Measurements from ENCODE around the gene MRPL2.

MRPL2 gene

GRCh38 chr6:43060034-43060754 is 960 bp upstream of the MRPL2 start:
- DNase-seq (no peak), ATAC-seq (ENCODE audit: insufficient read depth, low read depth) (no peak)
- peaks cover 29% of the 10 kb centered on the region for H3K79me2 ChIP-seq (ENCODE audit: insufficient read depth, low read length)
- TF ChIP-seq CTCF (IDR thresholded peaks at IDR 0.05; ENCODE audit: borderline replicate concordance, extremely low read depth, low read length, poor library complexity, severe bottlenecking) (no peak), EZH2 (IDR thresholded peaks at IDR 0.05; ENCODE audit: borderline replicate concordance, low read depth, low read length, severe bottlenecking) (no peak)
- peak overlapping the region; percentile 56 to 78; a peak in 3 of 4 replicates for H3K4me3 ChIP-seq (ENCODE audit: low read depth in 1 of 2, low read length in 2 of 2)
- peak overlapping the region; percentile 85 for H2AFZ ChIP-seq (ENCODE audit: low read depth, low read length)
- H3K9me3 ChIP-seq (ENCODE audit: insufficient read depth, low read length, severe bottlenecking) = no peaks in the 10 kb centered on the region
- 0 out of 2 replicates have a peak, but pooled peaks cover 2% of the 10 kb centered on the region for H4K20me1 ChIP-seq (ENCODE audit: insufficient read depth, low read length)
- no peaks in the 10 kb centered on the region for H3K27me3 ChIP-seq (ENCODE audit: insufficient read depth, low read length, poor library complexity)
- peak overlapping the region; percentile 86 for H3K27ac ChIP-seq (ENCODE audit: low read length)
- H3K9ac ChIP-seq (ENCODE audit: low read depth, low read length) = peak overlapping the region; percentile 65
- H3K4me1 ChIP-seq (ENCODE audit: insufficient read depth, low read length) = peaks cover 30% of the 10 kb centered on the region
- H3K36me3 ChIP-seq (ENCODE audit: insufficient read depth, low read length) = peaks cover 22% of the 10 kb centered on the region
- peak overlapping the region; percentile 95 for H3K4me2 ChIP-seq (ENCODE audit: insufficient read depth, low read length)

GRCh38 chr6:43058531-43058930 is 703 bp downstream of the MRPL2 start:
- Histone ChIP-seq H4K20me1 (ENCODE audit: insufficient read depth, low read length) (0 out of 2 replicates have a peak, but pooled peaks cover 2% of the 10 kb centered on the region), H3K27ac (ENCODE audit: low read length) (peak overlapping the region; percentile 73), H3K4me3 (ENCODE audit: low read depth in 1 of 2, low read length in 2 of 2) (peak overlapping the region; percentile 56 to 78), H2AFZ (ENCODE audit: low read depth, low read length) (peak overlapping the region; percentile 80; the same call in 1 of the 2 replicates), H3K27me3 (ENCODE audit: insufficient read depth, low read length, poor library complexity) (no peaks in the 10 kb centered on the region), H3K36me3 (ENCODE audit: insufficient read depth, low read length) (peaks cover 22% of the 10 kb centered on the region), H3K9me3 (ENCODE audit: insufficient read depth, low read length, severe bottlenecking) (no peaks in the 10 kb centered on the region), H3K4me1 (ENCODE audit: insufficient read depth, low read length) (peaks cover 40% of the 10 kb centered on the region), H3K4me2 (ENCODE audit: insufficient read depth, low read length) (peak overlapping the region; percentile 95), H3K79me2 (ENCODE audit: insufficient read depth, low read length) (peaks cover 33% of the 10 kb centered on the region), H3K9ac (ENCODE audit: low read depth, low read length) (peak overlapping the region; percentile 65)
- DNase-seq = no peak
- ATAC-seq (ENCODE audit: insufficient read depth, low read depth) = no peak
- TF ChIP-seq EZH2 (IDR thresholded peaks at IDR 0.05; ENCODE audit: borderline replicate concordance, low read depth, low read length, severe bottlenecking) (no peak), CTCF (IDR thresholded peaks at IDR 0.05; ENCODE audit: borderline replicate concordance, extremely low read depth, low read length, poor library complexity, severe bottlenecking) (no peak)

GRCh38 chr6:43055966-43056365 is 3.3 kb downstream of the MRPL2 start:
- no peaks in the 10 kb centered on the region for H3K27me3 ChIP-seq (ENCODE audit: insufficient read depth, low read length, poor library complexity)
- no peak for TF ChIP-seq CTCF (IDR thresholded peaks at IDR 0.05; ENCODE audit: borderline replicate concordance, extremely low read depth, low read length, poor library complexity, severe bottlenecking)
- TF ChIP-seq EZH2 (IDR thresholded peaks at IDR 0.05; ENCODE audit: borderline replicate concordance, low read depth, low read length, severe bottlenecking) = no peak
- peaks cover 22% of the 10 kb centered on the region for H3K36me3 ChIP-seq (ENCODE audit: insufficient read depth, low read length)
- H3K9ac ChIP-seq (ENCODE audit: low read depth, low read length) = no peak overlapping the region
- H3K9me3 ChIP-seq (ENCODE audit: insufficient read depth, low read length, severe bottlenecking) = no peaks in the 10 kb centered on the region
- H4K20me1 ChIP-seq (ENCODE audit: insufficient read depth, low read length) = 0 out of 2 replicates have a peak, but pooled peaks cover 2% of the 10 kb centered on the region
- H3K4me1 ChIP-seq (ENCODE audit: insufficient read depth, low read length) = peaks cover 60% of the 10 kb centered on the region
- H2AFZ ChIP-seq (ENCODE audit: low read depth, low read length) = no peak overlapping the region
- no peak overlapping the region for H3K4me2 ChIP-seq (ENCODE audit: insufficient read depth, low read length)
- ATAC-seq (ENCODE audit: insufficient read depth, low read depth) = no peak
- peaks cover 48% of the 10 kb centered on the region for H3K79me2 ChIP-seq (ENCODE audit: insufficient read depth, low read length)
- DNase-seq = no peak
- H3K27ac ChIP-seq (ENCODE audit: low read length) = no peak overlapping the region
- H3K4me3 ChIP-seq (ENCODE audit: low read depth in 1 of 2, low read length in 2 of 2) = no peak overlapping the region
